Loucy (cell line): ENCODE results near the gene PCDHB5.
"Not testable (repeated sequence)": the region's sequence is repeated elsewhere in the genome, so short reads cannot be mapped to it uniquely, and the experiment has no call there.

ENCODE experiments used
- H2AFZ ChIP-seq: fragments of 200-600 bp; sonication (generic); 2 replicates; pipeline ENCODE4 v1.6.0; 2016; ENCODE audit warnings: antibody characterized with exemption, mild to moderate bottlenecking, low read length, moderate library complexity
- H3F3A ChIP-seq: fragments of 200-600 bp; 2 replicates; pipeline ENCODE4 v1.6.0; 2016; ENCODE audit warnings: antibody characterized with exemption, low read depth, mild to moderate bottlenecking
- H3K27me3 ChIP-seq: fragments of 200-600 bp; sonication (generic); 2 replicates; pipeline ENCODE4 v1.6.1; 2014; ENCODE audit warnings: low read length, mild to moderate bottlenecking; ENCODE audit not compliant: insufficient read depth, poor library complexity, severe bottlenecking
- H3K36me3 ChIP-seq: fragments of 200-600 bp; sonication (generic); 2 replicates; pipeline ENCODE4 v1.6.1; 2016; ENCODE audit warnings: low read length; ENCODE audit not compliant: insufficient read depth
- H3K4me1 ChIP-seq: fragments of 200-600 bp; sonication (generic); 2 replicates; pipeline ENCODE4 v1.5.1; 2014; ENCODE audit warnings: low read length, mild to moderate bottlenecking; ENCODE audit not compliant: insufficient read depth, poor library complexity, severe bottlenecking
- H3K4me2 ChIP-seq: fragments of 200-600 bp; sonication (generic); 2 replicates; pipeline ENCODE4 v1.6.0; 2014; ENCODE audit warnings: antibody characterized with exemption, low read length, low read depth, mild to moderate bottlenecking; ENCODE audit not compliant: poor library complexity, severe bottlenecking
- H3K4me3 ChIP-seq: fragments of 200-600 bp; sonication (generic); 2 replicates; pipeline ENCODE4 v1.5.1; 2014; ENCODE audit warnings: low read length, mild to moderate bottlenecking, mixed read lengths; ENCODE audit not compliant: poor library complexity, severe bottlenecking
- H3K79me2 ChIP-seq: fragments of 200-600 bp; sonication (generic); 2 replicates; pipeline ENCODE4 v1.6.1; 2014; ENCODE audit warnings: low read length; ENCODE audit not compliant: insufficient read depth
- H3K9ac ChIP-seq: fragments of 200-600 bp; sonication (generic); 2 replicates; pipeline ENCODE4 v1.6.0; 2014; ENCODE audit warnings: mild to moderate bottlenecking, low read depth, low read length, moderate library complexity; ENCODE audit not compliant: poor library complexity, severe bottlenecking
- H3K9me2 ChIP-seq: fragments of 200-600 bp; sonication (generic); replicated peaks from 2 replicates; pipeline ENCODE4 v1.6.1; 2016; ENCODE audit warnings: low read depth, low read length, mixed read lengths
- H3K9me3 ChIP-seq: fragments of 200-600 bp; sonication (generic); 2 replicates; pipeline ENCODE4 v1.6.1; 2014; ENCODE audit warnings: mild to moderate bottlenecking, antibody characterized with exemption, low read length, low read depth; ENCODE audit not compliant: insufficient read depth
- H4K20me1 ChIP-seq: fragments of 200-600 bp; sonication (generic); 2 replicates; pipeline ENCODE4 v1.6.0; 2014; ENCODE audit warnings: antibody characterized with exemption, low read length, mild to moderate bottlenecking; ENCODE audit not compliant: insufficient read depth, poor library complexity, severe bottlenecking
- EZH2phosphoT487 ChIP-seq: fragments of 200-600 bp; IDR thresholded peaks from 2 replicates; pipeline ENCODE4 v1.6.1; 2018; ENCODE audit warnings: antibody characterized with exemption, mild to moderate bottlenecking, moderate library complexity, borderline replicate concordance
- TF ChIP-seq, protein P1 (sequence below): fragments of 200-600 bp; sonication (generic); conservative IDR thresholded peaks from 2 replicates; pipeline ENCODE4 v1.5.1; 2014; ENCODE audit warnings: mild to moderate bottlenecking, antibody characterized with exemption, low read length

Gene PCDHB5

DNA sequence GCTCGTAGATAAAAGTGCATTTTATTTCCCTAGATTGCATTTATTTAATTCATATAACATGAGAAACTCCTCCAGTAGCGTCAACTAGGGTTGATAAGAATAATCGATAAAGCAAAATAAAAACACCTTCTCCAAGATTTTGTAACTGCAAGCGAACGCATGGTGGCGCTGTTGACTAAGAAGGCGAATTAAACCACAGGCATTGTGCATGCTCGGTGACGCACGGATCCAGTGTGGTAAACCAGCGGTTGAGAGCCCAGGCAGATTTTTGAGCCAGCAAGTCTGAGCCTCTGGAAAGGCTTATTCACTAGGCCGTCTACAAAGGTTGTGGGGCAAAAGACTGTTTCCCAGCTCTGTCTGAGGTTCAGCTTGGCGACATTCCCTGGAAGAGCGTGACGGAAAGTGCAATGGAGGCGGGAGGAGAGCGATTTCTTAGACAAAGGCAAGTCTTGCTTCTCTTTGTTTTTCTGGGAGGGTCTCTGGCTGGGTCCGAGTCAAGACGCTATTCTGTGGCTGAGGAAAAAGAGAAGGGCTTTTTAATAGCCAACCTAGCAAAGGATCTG is 34.7 kb upstream of the PCDHB5 start, which contains the start of gene PCDHB3:
TSS of gene PCDHB3 (plus strand) at position 231 of the 563 bp plus-strand sequence. CDS start at position 408, 177 bp downstream.
- Histone ChIP-seq H3K4me1 (no peaks in the 10 kb centered on the region), H3K9me3 (no peaks in the 10 kb centered on the region; the same call in 1 of the 2 replicates), H3K79me2 (no peaks in the 10 kb centered on the region), H3F3A (no peaks in the 10 kb centered on the region), H3K4me3 (no peak within 1 kb of the TSS), H3K36me3 (no peaks in the 10 kb centered on the region), H3K4me2 (no peak within 1 kb of the TSS), H3K9me2 (no peaks in the 10 kb centered on the region), H2AFZ (no peak within 1 kb of the TSS), H3K27me3 (no peaks in the 10 kb centered on the region), H4K20me1 (no peaks in the 10 kb centered on the region), H3K9ac (no peak within 1 kb of the TSS)
- TF ChIP-seq EZH2phosphoT487, result no peak
- TF ChIP-seq, protein P1, sequence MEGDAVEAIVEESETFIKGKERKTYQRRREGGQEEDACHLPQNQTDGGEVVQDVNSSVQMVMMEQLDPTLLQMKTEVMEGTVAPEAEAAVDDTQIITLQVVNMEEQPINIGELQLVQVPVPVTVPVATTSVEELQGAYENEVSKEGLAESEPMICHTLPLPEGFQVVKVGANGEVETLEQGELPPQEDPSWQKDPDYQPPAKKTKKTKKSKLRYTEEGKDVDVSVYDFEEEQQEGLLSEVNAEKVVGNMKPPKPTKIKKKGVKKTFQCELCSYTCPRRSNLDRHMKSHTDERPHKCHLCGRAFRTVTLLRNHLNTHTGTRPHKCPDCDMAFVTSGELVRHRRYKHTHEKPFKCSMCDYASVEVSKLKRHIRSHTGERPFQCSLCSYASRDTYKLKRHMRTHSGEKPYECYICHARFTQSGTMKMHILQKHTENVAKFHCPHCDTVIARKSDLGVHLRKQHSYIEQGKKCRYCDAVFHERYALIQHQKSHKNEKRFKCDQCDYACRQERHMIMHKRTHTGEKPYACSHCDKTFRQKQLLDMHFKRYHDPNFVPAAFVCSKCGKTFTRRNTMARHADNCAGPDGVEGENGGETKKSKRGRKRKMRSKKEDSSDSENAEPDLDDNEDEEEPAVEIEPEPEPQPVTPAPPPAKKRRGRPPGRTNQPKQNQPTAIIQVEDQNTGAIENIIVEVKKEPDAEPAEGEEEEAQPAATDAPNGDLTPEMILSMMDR, result peak; percentile 27; the same call in 1 of the 2 replicates

DNA sequence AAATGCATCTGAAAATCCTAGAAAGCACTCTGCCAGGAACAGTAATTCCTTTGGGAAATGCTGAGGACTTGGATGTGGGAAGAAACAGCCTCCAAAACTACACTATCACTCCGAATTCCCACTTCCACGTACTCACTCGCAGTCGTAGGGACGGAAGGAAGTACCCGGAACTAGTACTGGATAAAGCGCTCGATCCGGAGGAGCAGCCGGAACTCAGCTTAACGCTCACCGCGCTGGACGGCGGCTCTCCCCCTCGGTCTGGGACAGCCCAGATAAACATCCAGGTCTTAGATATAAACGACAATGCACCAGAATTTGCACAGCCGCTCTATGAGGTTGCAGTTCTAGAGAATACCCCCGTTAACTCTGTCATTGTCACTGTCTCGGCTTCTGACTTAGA is 33.9 kb upstream of the PCDHB5 start:
- Histone ChIP-seq H3K4me2 (no peak overlapping the region), H3K4me1 (no peaks in the 10 kb centered on the region), H3K79me2 (no peaks in the 10 kb centered on the region), H3K9ac (no peak overlapping the region), H3F3A (no peaks in the 10 kb centered on the region), H3K36me3 (no peaks in the 10 kb centered on the region), H2AFZ (no peak overlapping the region), H3K9me2 (no peaks in the 10 kb centered on the region), H3K4me3 (no peak overlapping the region), H3K27me3 (no peaks in the 10 kb centered on the region), H3K9me3 (no peaks in the 10 kb centered on the region; the same call in 1 of the 2 replicates), H4K20me1 (no peaks in the 10 kb centered on the region)
- TF ChIP-seq EZH2phosphoT487, result no peak
- TF ChIP-seq, protein P1, result no peak

DNA sequence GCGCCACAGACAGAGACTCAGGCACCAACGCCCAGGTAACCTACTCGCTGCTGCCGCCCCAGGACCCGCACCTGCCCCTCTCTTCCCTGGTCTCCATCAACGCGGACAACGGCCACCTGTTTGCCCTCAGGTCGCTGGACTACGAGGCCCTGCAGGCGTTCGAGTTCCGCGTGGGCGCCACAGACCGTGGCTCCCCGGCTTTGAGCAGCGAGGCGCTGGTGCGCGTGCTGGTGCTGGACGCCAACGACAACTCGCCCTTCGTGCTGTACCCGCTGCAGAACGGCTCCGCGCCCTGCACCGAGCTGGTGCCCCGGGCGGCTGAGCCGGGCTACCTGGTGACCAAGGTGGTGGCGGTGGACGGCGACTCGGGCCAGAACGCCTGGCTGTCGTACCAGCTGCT is 32.9 kb upstream of the PCDHB5 start:
- not testable (repeated sequence) for H3K36me3 ChIP-seq, H3K27me3 ChIP-seq, H3K9me2 ChIP-seq, H3F3A ChIP-seq, H3K4me3 ChIP-seq, H3K9ac ChIP-seq, H2AFZ ChIP-seq, H4K20me1 ChIP-seq, H3K4me2 ChIP-seq, H3K9me3 ChIP-seq, H3K4me1 ChIP-seq, H3K79me2 ChIP-seq

DNA sequence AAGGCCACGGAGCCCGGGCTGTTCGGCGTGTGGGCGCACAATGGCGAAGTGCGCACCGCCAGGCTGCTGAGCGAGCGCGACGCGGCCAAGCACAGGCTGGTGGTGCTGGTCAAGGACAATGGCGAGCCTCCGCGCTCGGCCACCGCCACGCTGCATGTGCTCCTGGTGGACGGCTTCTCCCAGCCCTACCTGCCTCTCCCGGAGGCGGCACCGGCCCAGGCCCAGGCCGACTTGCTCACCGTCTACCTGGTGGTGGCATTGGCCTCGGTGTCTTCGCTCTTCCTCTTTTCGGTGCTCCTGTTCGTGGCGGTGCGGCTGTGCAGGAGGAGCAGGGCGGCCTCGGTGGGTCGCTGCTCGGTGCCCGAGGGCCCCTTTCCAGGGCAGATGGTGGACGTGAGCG is 32.5 kb upstream of the PCDHB5 start:
- not testable (repeated sequence) for H3K4me1 ChIP-seq, H3K27me3 ChIP-seq, H3K9me3 ChIP-seq, H3K9ac ChIP-seq, H3K36me3 ChIP-seq, H3F3A ChIP-seq, H3K4me3 ChIP-seq, H3K4me2 ChIP-seq, H3K79me2 ChIP-seq, H3K9me2 ChIP-seq, H4K20me1 ChIP-seq, H2AFZ ChIP-seq
